Right ventricle myocardium superior (tissue), 1 donor: ENCODE measurements around the gene ZFP36L2. TPM values are rescaled to one million over a fixed set of nuclear protein-coding genes. Genes with fewer than 3 reads are reported as not detected.

Experiments used
- ATAC-seq: fragments of 200-7000 bp; cut with Tn5 transposase; one replicate; pipeline ENCODE4 v1.9.1; 2020; ENCODE audit warnings: mild to moderate bottlenecking; ENCODE audit not compliant: poor library complexity
- DNase-seq: peaks from one replicate; pipeline ENCODE4 v3.0.0-alpha.2; 2020
- intact Hi-C: fragments of 100-400 bp; cut with DNase I; formaldehyde crosslinking; loops from one replicate; pipeline ENCODE4 v1.11.2; 2022
- total RNA-seq: library from RNA; stranded (reverse); fragmentation: NEBNext Ultra II Directional; extraction: Animal tissue kit (Norgen Biotek cat#: 25700); gene quantifications from one replicate; pipeline ENCODE4 v1.2.1, GENCODE V29; 2021
- donor health status: DM: no; HTN: yes; CAD: no; lungs with severe emphysema.

The ZFP36L2 gene
- total RNA-seq, 1 donor from 2014 or later, result 45.0 TPM

GRCh38 chr2:43179942-43180341, 46.5 kb downstream of the ZFP36L2 start:
- ATAC-seq, result no peak
- DNase-seq, result no peak
- intact Hi-C loops, result loop anchor here (5.0 kb wide), 1 partner anchor 32 kb away; no protein-coding TSS in a partner anchor

GRCh38 chr2:43178602-43179542, 47.5 kb downstream of the ZFP36L2 start:
- intact Hi-C loops, result loop anchor here (5.0 kb wide), 1 partner anchor 33 kb away; no protein-coding TSS in a partner anchor
- ATAC-seq, result peak; percentile 87

DNA sequence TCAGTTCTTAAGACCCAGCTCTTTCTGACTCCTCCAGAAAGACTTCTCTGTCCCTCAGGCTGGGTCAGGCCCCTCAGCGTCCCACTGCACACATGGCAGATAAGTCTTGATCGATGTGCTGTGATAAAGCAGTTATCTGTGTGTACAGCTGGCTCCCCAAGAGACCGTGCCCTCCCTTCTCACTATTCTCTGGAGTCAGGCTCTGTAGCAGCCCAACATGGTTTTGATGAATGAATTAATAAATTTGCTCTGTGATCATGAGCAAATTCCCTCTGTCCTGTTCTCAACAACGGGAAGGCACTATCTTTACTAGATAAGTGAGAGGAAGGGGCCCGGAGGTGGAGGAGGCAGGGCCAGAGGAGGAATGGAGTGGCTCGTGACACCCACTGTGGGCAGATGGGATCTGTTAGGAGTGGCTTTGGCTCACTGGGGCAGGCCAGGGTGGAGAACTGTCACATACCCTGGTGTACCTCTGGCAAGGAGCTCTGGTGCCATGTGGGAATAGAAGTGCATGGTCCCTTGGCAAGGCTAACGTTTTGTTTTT, 48.3 kb downstream of the ZFP36L2 start:
- DNase-seq, result no peak
- intact Hi-C loops, result loop anchor here (5.0 kb wide), 1 partner anchor 34 kb away; no protein-coding TSS in a partner anchor
- peak; percentile 21 for ATAC-seq

More at GRCh38 chr2:43178602-43179542, 47.5 kb downstream of the ZFP36L2 start:
- peak; percentile 83 for DNase-seq

GRCh38 chr2:43176449-43176848, 50.0 kb downstream of the ZFP36L2 start:
- intact Hi-C loops, result loop anchor here (5.0 kb wide), 1 partner anchor 36 kb away; no protein-coding TSS in a partner anchor
- ATAC-seq (no peak), DNase-seq (no peak)

- intact Hi-C loops, result loop anchor here (5.0 kb wide), 1 partner anchor 36 kb away; no protein-coding TSS in a partner anchor
- DNase-seq (no peak), ATAC-seq (no peak)
Observed at GRCh38 chr2:43175876-43176275, 50.5 kb downstream of the ZFP36L2 start.

DNA sequence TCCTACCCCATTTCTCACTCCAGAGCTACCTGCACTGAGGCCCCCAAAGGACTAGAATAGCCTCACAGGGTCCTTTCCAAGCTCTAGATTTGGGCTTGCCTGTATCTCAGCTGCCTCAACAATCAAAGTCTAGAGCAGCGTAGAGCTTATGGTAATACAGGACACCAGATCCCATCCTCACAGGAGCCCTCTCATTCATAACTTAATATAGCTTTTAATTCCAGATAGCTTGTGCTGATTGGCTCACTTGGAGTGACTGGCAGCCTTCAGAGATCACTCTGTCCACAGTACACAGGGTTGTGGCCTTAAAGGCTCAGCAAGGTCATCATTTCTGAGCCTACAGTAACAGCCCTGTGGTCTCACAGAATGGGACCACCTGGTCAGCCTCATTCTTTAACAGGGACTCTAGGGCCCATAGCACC, 51.4 kb downstream of the ZFP36L2 start:
- ATAC-seq, result no peak
- DNase-seq, result no peak
- intact Hi-C loops, result loop anchor here (5.0 kb wide), 1 partner anchor 37 kb away; no protein-coding TSS in a partner anchor

DNA sequence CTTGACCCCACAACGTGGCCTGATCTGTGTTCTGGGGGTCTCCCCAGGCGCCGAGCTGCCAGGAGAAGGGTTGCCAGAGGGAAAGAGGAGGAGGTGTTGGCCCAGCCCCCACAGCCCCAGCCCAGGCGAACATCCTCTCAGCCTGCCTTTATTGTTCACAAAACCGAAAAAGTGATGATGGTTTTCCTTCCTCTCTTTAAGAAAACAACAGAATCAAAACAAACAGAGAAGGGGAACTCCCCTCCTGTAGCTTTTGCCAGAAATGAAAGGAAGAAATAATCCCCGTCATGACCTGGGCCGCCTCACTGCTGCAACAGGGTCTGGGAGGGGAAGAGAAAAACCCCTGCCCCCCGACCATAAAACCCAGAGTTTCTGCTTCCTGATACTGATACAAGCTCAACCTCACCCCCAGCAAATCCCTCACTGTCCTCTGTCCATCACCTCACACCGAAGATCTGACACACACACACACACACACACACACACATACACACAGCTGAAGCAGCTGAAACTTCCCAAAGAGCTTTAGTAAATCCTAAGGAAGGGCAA, 52.0 kb downstream of the ZFP36L2 start:
- intact Hi-C loops, result no loop called here
- DNase-seq, result peak; percentile 64
- ATAC-seq, result peak; percentile 16
